Measurements from ENCODE around the gene ZEB1. TPM values are rescaled to one million over a fixed set of nuclear protein-coding genes. Genes with fewer than 3 reads are reported as not detected.
"Not testable (repeated sequence)": the region's sequence is repeated elsewhere in the genome, so short reads cannot be mapped to it uniquely, and the experiment has no call there.

ZEB1 gene
- total RNA-seq, 2 experiments from 2014 or later = 36.1 to 46.2 TPM

- Mint-ChIP-seq H3K36me3 (ENCODE audit: low read depth) (peaks cover 31% of the 10 kb centered on the region), H3K9me3 (no peaks in the 10 kb centered on the region), H3K27ac (no peak overlapping the region), H3K27me3 (no peaks in the 10 kb centered on the region), H3K4me3 (no peak overlapping the region), H3K4me1 (peaks cover 6% of the 10 kb centered on the region)
- no peak for DNase-seq
- ChIA-PET POLR2A (no interaction called here), CTCF (interaction anchor here (1.1 kb wide), 1 partner anchor 14 kb away, joined by 4 read pairs; no protein-coding TSS in a partner anchor)
Measured at GRCh38 chr10:31390804-31391203, 71.8 kb downstream of the ZEB1 start.

- no peaks in the 10 kb centered on the region for H3K9me3 Mint-ChIP-seq
- H3K4me3 Mint-ChIP-seq = no peak overlapping the region
- no peaks in the 10 kb centered on the region for H3K27me3 Mint-ChIP-seq
- ChIA-PET POLR2A (no interaction called here), CTCF (no interaction called here)
- no peak overlapping the region for H3K27ac Mint-ChIP-seq
- peaks cover 12% of the 10 kb centered on the region for H3K4me1 Mint-ChIP-seq
- no peak for DNase-seq
- peaks cover 20% of the 10 kb centered on the region for H3K36me3 Mint-ChIP-seq (ENCODE audit: low read depth)
Measured at GRCh38 chr10:31393844-31394243, 74.8 kb downstream of the ZEB1 start.

GRCh38 chr10:31395695-31396094 lies 76.7 kb downstream of the ZEB1 start:
- no peak for DNase-seq
- Mint-ChIP-seq H3K27ac (no peak overlapping the region), H3K4me1 (peaks cover 16% of the 10 kb centered on the region), H3K36me3 (ENCODE audit: low read depth) (peaks cover 10% of the 10 kb centered on the region), H3K9me3 (no peaks in the 10 kb centered on the region), H3K27me3 (no peaks in the 10 kb centered on the region), H3K4me3 (no peak overlapping the region)
- ChIA-PET CTCF (no interaction called here), POLR2A (no interaction called here)

DNA sequence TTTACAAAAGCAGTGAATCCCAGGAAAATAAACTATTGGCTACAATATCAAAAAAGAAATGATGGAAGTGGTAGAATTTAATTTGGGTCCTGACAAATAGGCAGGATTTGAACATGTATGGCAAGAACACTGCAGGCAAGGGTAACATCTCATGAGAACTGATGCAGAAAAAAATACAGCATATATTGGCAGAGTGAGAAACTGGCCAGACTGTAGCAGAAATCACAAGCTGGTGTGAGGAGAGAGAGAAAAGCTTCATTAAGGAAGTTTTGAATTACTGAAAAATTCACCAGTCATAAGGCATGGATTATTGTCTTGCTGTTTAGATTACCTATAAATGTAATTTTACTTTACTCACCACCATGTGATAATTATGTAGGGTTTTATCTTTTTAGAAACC lies 77.4 kb downstream of the ZEB1 start:
- Mint-ChIP-seq H3K4me1 (peaks cover 18% of the 10 kb centered on the region), H3K27ac (no peak overlapping the region), H3K4me3 (no peak overlapping the region), H3K36me3 (ENCODE audit: low read depth) (peaks cover 10% of the 10 kb centered on the region), H3K27me3 (no peaks in the 10 kb centered on the region), H3K9me3 (no peaks in the 10 kb centered on the region)
- POLR2A ChIA-PET = no interaction called here
- DNase-seq = no peak
- CTCF ChIA-PET = no interaction called here

GRCh38 chr10:31397852-31398251 lies 78.8 kb downstream of the ZEB1 start:
- no peaks in the 10 kb centered on the region for H3K27me3 Mint-ChIP-seq
- DNase-seq = no peak
- POLR2A ChIA-PET = no interaction called here
- peaks cover 19% of the 10 kb centered on the region for H3K4me1 Mint-ChIP-seq
- no peak overlapping the region for H3K27ac Mint-ChIP-seq
- CTCF ChIA-PET = no interaction called here
- peaks cover 12% of the 10 kb centered on the region for H3K36me3 Mint-ChIP-seq (ENCODE audit: low read depth)
- H3K4me3 Mint-ChIP-seq = no peak overlapping the region
- no peaks in the 10 kb centered on the region for H3K9me3 Mint-ChIP-seq

GRCh38 chr10:31399171-31399570 lies 80.2 kb downstream of the ZEB1 start:
- POLR2A ChIA-PET = no interaction called here
- DNase-seq = no peak
- Mint-ChIP-seq H3K27me3 (no peaks in the 10 kb centered on the region), H3K4me3 (no peak overlapping the region), H3K36me3 (ENCODE audit: low read depth) (peaks cover 10% of the 10 kb centered on the region), H3K27ac (no peak overlapping the region), H3K9me3 (no peaks in the 10 kb centered on the region), H3K4me1 (peaks cover 17% of the 10 kb centered on the region)
- CTCF ChIA-PET = interaction anchor here (0.6 kb wide), 1 partner anchor 69 kb away, joined by 3 read pairs; no protein-coding TSS in a partner anchor

GRCh38 chr10:31399631-31400030 lies 80.6 kb downstream of the ZEB1 start:
- CTCF ChIA-PET = no interaction called here
- no peak overlapping the region for H3K4me3 Mint-ChIP-seq
- DNase-seq = no peak
- POLR2A ChIA-PET = no interaction called here
- no peak overlapping the region for H3K27ac Mint-ChIP-seq
- no peaks in the 10 kb centered on the region for H3K9me3 Mint-ChIP-seq
- H3K4me1 Mint-ChIP-seq = peaks cover 16% of the 10 kb centered on the region
- peaks cover 10% of the 10 kb centered on the region for H3K36me3 Mint-ChIP-seq (ENCODE audit: low read depth)
- no peaks in the 10 kb centered on the region for H3K27me3 Mint-ChIP-seq

DNA sequence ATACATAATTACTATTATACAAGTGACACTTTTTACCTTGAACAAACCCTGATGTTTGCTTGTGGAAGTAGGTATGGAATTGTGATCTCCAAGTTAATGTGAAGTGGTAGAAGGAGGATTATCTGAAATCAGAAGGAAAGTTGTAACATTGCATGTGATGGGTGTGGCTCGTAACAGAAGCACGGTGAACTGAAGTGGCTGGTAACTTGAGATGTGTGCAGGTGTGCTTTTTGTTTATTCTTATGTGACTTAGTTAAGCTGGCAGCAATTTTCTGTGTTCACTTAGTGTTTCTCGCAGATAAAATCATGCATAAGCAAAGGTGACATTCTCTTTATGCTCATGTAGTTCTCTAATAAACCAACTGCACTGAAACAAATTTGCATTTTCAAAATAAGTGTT lies 82.3 kb downstream of the ZEB1 start:
- no peaks in the 10 kb centered on the region for H3K27me3 Mint-ChIP-seq
- no peak for DNase-seq
- peaks cover 18% of the 10 kb centered on the region for H3K36me3 Mint-ChIP-seq (ENCODE audit: low read depth)
- ChIA-PET CTCF (interaction anchor here (1.3 kb wide), 1 partner anchor 9 kb away, joined by 3 read pairs; no protein-coding TSS in a partner anchor), POLR2A (no interaction called here)
- peaks cover 16% of the 10 kb centered on the region for H3K4me1 Mint-ChIP-seq
- no peak overlapping the region for H3K27ac Mint-ChIP-seq
- H3K4me3 Mint-ChIP-seq = no peak overlapping the region
- H3K9me3 Mint-ChIP-seq = peaks cover 7% of the 10 kb centered on the region

GRCh38 chr10:31404640-31405039 lies 85.6 kb downstream of the ZEB1 start:
- Mint-ChIP-seq H3K27me3 (no peaks in the 10 kb centered on the region), H3K36me3 (ENCODE audit: low read depth) (peaks cover 21% of the 10 kb centered on the region), H3K27ac (no peak overlapping the region), H3K9me3 (peaks cover 12% of the 10 kb centered on the region), H3K4me3 (no peak overlapping the region), H3K4me1 (peaks cover 6% of the 10 kb centered on the region)
- ChIA-PET POLR2A (no interaction called here), CTCF (no interaction called here)
- DNase-seq = no peak

DNA sequence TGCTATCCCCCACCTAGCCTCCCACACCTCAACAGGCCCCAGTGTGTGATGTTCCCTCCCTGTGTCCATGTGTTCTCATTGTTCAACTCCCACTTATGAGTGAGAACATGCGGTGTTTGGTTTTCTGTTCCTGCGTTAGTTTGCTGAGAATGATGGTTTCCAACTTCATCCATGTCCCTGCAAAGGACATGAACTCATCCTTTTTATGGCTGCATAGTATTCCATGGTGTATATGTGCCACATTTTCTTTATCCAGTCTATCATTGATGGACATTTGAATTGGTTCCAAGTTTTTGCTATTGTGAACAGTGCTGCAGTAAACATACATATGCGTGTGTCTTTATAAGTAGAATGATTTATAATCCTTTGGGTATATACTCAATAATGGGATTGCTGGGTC lies 86.8 kb downstream of the ZEB1 start:
- Mint-ChIP-seq H3K36me3 (ENCODE audit: low read depth) (peaks cover 31% of the 10 kb centered on the region), H3K9me3 (peaks cover 17% of the 10 kb centered on the region)
- H3K4me3 Mint-ChIP-seq, DNase-seq, H3K27ac Mint-ChIP-seq, H3K27me3 Mint-ChIP-seq, POLR2A ChIA-PET, CTCF ChIA-PET, H3K4me1 Mint-ChIP-seq: not testable (repeated sequence)

DNA sequence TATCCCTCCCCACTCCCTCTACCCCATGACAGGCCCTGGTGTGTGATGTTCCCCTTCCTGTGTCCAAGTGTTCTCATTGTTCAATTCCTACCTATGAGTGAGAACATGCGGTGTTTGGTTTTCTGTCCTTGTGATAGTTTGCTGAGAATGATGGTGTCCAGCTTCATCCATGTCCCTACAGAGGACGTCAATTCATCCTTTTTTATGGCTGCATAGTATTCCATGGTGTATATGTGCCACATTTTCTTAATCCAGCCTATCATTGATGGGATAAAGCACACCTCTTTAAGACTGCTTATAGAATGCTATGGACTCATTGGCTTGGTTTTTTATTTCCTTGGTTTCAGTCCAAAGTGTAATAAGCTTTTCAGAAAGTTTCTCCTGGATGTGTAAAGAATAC lies 93.4 kb downstream of the ZEB1 start:
- H3K27ac Mint-ChIP-seq, H3K27me3 Mint-ChIP-seq, CTCF ChIA-PET, POLR2A ChIA-PET, DNase-seq, H3K4me3 Mint-ChIP-seq, H3K4me1 Mint-ChIP-seq: not testable (repeated sequence)
- Mint-ChIP-seq H3K36me3 (ENCODE audit: low read depth) (peaks cover 26% of the 10 kb centered on the region), H3K9me3 (peaks cover 11% of the 10 kb centered on the region)

DNA sequence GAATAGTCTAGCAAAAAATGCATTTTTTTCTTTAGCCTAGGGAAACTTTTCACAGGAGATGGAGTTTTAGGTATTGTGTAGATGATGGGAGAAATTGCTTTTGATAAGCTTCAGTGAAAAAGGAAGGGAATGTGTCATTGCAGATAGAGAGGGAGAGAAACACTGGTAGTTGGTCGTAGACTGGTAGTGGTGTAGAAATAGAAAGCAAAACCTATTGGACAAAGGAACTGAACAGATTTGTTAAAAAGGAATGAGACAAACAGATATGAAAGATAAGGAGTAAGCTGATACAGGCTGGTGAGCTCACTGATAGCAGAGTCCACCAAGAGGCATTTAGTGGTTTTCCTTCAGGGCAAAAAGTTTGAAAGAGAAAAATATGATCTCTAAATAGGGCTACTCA lies 94.3 kb downstream of the ZEB1 start:
- DNase-seq = no peak
- Mint-ChIP-seq H3K4me1 (peaks cover 5% of the 10 kb centered on the region), H3K4me3 (no peak overlapping the region), H3K9me3 (peaks cover 11% of the 10 kb centered on the region), H3K27ac (no peak overlapping the region), H3K27me3 (no peaks in the 10 kb centered on the region), H3K36me3 (ENCODE audit: low read depth) (peaks cover 26% of the 10 kb centered on the region)
- POLR2A ChIA-PET = no interaction called here
- CTCF ChIA-PET = no interaction called here

GRCh38 chr10:31418481-31418880 lies 99.5 kb downstream of the ZEB1 start:
- ChIA-PET POLR2A (no interaction called here), CTCF (no interaction called here)
- H3K9me3 Mint-ChIP-seq = no peaks in the 10 kb centered on the region
- H3K4me1 Mint-ChIP-seq = no peaks in the 10 kb centered on the region
- no peak overlapping the region for H3K27ac Mint-ChIP-seq
- no peak overlapping the region for H3K4me3 Mint-ChIP-seq
- peaks cover 7% of the 10 kb centered on the region for H3K36me3 Mint-ChIP-seq (ENCODE audit: low read depth)
- no peak for DNase-seq
- H3K27me3 Mint-ChIP-seq = no peaks in the 10 kb centered on the region

DNA sequence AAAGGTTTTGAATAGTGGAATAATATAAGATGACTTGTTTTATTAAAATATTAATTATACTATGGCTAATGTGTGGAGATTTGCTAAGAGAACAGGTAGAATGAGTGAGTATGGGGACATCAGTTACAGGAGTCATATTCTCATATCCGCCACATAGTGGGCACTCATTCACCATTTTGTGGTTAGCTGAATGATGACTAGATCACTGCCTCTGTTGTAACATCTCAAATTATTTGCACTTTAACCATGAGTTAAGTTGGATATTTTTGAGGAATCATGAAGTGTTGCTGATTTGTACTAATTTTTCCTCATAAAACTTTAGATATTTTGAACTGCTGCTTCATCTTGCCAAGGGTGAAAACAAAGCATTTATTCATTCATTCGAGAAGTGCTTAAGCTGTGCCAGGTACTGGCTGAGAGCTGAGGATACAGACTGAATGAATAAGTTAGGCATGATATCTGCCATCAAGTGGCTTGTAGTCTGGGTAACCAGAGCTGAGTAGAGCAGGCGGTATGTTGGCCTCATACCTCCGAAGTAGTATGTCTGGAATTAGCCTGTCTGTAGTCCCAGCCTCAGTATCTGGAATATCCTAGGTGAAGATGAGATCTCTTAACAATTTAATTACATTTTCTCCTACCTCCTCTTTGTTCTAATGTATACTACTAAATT lies 100.5 kb downstream of the ZEB1 start:
- POLR2A ChIA-PET = interaction anchor here (0.5 kb wide), 1 partner anchor 730 kb away, joined by 12 read pairs; no protein-coding TSS in a partner anchor
- peaks cover 7% of the 10 kb centered on the region for H3K36me3 Mint-ChIP-seq (ENCODE audit: low read depth)
- no peak overlapping the region for H3K4me3 Mint-ChIP-seq
- H3K27ac Mint-ChIP-seq = no peak overlapping the region
- H3K4me1 Mint-ChIP-seq = no peaks in the 10 kb centered on the region
- no peaks in the 10 kb centered on the region for H3K9me3 Mint-ChIP-seq
- DNase-seq = no peak
- CTCF ChIA-PET = no interaction called here
- H3K27me3 Mint-ChIP-seq = no peaks in the 10 kb centered on the region
